ENCODE measurements around the gene ZMIZ1.

Gene ZMIZ1

DNA sequence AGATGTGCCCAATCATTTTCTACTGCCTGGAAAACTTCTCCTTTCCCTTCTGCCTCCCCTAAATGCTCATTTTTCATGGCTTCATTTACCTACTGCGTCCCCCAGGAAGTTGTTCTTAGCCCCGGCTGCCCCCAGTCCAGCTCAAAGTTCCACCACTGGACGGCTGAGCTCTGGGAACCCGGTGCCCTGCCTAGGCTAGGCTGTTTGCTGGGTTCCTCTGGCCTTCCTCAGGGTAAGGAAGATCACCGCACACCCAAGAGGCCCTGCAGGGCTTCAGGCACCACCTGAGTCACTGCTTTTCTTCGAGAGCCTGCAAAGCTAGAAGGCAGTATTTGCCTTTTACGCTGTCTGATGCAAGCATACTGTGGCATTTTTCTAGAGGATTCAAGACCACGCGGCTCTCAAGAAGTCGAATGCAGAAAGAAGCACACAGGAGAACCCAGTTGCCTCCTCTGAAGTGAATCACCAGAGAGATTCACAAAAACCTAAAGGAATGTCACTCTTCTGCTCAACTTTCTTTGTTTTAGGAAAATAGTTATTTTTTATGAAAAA, 46.7 kb upstream of the ZMIZ1 start:
- no peak overlapping the region for H3K4me3 ChIP-seq (ENCODE audit: low read depth, low read length)
- no peaks in the 10 kb centered on the region for H3K36me3 ChIP-seq (replicated peaks)
- TF ChIP-seq, protein P1, sequence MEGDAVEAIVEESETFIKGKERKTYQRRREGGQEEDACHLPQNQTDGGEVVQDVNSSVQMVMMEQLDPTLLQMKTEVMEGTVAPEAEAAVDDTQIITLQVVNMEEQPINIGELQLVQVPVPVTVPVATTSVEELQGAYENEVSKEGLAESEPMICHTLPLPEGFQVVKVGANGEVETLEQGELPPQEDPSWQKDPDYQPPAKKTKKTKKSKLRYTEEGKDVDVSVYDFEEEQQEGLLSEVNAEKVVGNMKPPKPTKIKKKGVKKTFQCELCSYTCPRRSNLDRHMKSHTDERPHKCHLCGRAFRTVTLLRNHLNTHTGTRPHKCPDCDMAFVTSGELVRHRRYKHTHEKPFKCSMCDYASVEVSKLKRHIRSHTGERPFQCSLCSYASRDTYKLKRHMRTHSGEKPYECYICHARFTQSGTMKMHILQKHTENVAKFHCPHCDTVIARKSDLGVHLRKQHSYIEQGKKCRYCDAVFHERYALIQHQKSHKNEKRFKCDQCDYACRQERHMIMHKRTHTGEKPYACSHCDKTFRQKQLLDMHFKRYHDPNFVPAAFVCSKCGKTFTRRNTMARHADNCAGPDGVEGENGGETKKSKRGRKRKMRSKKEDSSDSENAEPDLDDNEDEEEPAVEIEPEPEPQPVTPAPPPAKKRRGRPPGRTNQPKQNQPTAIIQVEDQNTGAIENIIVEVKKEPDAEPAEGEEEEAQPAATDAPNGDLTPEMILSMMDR (IDR thresholded peaks at IDR 0.05; ENCODE audit: low read depth, low read length, missing control alignments): no peak
- no peaks in the 10 kb centered on the region for H3K27me3 ChIP-seq (replicated peaks)
- no peak for DNase-seq
- H3K27ac ChIP-seq: no peak overlapping the region
- in situ Hi-C loops (cut with HindIII; ENCODE audit: low pct_ligation_motif_present, low sequenced_read_pairs): no loop called here

DNA sequence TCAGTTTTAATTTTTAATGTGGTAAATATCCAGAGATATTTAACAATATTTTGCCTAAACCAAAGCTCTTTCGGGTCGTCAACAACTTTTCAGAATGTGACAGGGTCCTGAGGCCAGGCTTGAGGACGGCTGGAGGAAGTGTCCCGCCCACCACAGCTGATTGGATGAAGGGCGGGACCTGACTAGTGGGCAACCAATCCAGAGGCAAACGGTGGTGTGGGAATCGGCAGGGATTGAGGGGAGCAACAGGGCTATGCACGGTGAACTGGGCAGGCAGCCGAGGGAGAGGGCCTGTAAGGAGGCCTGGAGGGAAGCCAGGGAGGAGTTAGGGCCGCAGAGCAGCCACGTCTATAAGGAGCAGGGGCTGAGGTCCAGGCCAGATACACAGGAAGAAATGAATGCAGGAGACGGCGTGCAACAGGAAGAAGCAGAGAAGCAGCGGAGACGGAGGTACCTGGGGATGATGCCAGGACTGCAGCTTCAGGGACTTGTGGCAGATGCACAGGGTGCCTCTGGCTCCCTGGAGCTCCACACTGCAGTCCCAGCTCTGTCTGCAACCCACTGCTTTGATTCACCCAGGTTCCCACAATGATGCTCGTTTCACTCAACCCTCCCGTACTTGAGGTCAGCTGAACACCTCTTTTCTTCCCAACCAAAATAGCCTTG, 46.1 kb upstream of the ZMIZ1 start:
- H3K4me3 ChIP-seq (ENCODE audit: low read depth, low read length): no peak overlapping the region
- no peak for DNase-seq
- no peaks in the 10 kb centered on the region for H3K36me3 ChIP-seq (replicated peaks)
- no peaks in the 10 kb centered on the region for H3K27me3 ChIP-seq (replicated peaks)
- TF ChIP-seq, protein P1 (IDR thresholded peaks at IDR 0.05; ENCODE audit: low read depth, low read length, missing control alignments): no peak
- no peak overlapping the region for H3K27ac ChIP-seq
- in situ Hi-C loops (cut with HindIII; ENCODE audit: low pct_ligation_motif_present, low sequenced_read_pairs): no loop called here

DNA sequence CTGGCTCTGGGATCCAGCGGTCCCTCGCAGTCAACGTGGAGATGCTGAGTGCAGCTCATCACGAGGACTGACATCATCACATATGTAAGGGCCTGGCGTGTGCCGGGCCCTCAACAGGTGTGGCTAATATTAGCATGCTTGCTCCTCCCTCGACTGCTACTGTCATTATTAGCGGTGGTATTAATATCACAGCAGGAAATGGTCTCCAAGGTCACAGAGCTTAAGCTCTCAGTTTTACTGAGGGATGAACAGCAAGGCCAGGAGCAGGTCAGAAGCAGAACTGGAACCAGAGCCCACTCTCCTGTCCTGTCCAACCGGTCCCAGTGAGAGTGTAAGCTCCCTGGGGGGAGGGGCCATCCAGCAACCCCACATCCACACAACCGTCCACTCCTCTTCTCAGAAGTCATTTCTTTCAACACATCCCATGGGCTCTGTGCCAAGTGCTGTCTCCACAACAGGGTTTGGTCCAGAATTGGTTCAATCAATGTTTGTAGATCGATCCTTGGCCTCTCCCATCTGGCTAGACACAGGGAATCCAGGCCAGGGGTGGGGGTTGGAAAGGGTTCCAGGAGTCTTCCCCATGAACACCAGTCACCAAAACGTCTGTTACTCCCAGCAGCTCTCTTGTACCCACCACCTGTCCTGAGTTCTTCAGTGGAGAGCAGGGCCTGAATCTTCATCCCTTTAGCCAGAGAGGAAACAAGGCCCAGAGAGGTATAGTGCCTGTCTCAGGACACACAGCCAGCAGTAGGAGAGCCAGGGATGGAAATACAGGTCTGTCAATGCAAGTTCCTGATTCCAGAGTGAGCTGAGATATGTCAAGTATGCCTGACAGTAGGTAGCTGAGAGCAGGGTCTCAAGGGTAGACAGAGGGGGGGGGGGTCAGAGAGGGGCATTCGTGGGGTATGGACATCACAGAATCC, 45.3 kb upstream of the ZMIZ1 start:
- no peak for DNase-seq
- in situ Hi-C loops (cut with HindIII; ENCODE audit: low pct_ligation_motif_present, low sequenced_read_pairs): no loop called here
- TF ChIP-seq, protein P1 (IDR thresholded peaks at IDR 0.05; ENCODE audit: low read depth, low read length, missing control alignments): no peak

DNA sequence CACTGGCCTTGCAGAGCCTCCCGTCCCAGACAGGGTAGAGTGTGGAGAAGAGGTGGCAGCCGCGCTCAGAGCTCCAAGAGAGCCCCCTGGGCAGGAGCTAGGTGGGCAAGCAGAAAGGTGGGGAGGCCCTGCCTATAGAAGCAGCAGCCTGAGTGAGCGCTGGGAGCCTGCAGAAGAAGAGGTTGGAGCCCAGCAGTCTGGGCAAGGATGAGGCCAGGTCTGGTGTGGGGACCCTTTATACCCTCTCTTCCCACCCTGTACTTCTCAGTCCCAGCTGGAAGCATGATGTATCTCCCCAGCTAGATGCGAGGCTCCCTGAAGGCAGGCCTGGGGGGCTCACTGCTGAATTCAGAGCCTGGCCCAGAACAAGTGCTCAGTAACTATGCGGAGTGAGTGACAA, 44.5 kb upstream of the ZMIZ1 start:
- H3K27ac ChIP-seq: no peak overlapping the region
- no peaks in the 10 kb centered on the region for H3K27me3 ChIP-seq (replicated peaks)
- no peaks in the 10 kb centered on the region for H3K36me3 ChIP-seq (replicated peaks)
- no peak overlapping the region for H3K4me3 ChIP-seq (ENCODE audit: low read depth, low read length)
- no peak for DNase-seq
- TF ChIP-seq, protein P1 (IDR thresholded peaks at IDR 0.05; ENCODE audit: low read depth, low read length, missing control alignments): no peak
- in situ Hi-C loops (cut with HindIII; ENCODE audit: low pct_ligation_motif_present, low sequenced_read_pairs): no loop called here

More for the DNA sequence above, 45.3 kb upstream of the ZMIZ1 start:
- Histone ChIP-seq H3K4me3 (ENCODE audit: low read depth, low read length) (no peak overlapping the region), H3K36me3 (replicated peaks) (no peaks in the 10 kb centered on the region), H3K27me3 (replicated peaks) (no peaks in the 10 kb centered on the region), H3K27ac (no peak overlapping the region)

DNA sequence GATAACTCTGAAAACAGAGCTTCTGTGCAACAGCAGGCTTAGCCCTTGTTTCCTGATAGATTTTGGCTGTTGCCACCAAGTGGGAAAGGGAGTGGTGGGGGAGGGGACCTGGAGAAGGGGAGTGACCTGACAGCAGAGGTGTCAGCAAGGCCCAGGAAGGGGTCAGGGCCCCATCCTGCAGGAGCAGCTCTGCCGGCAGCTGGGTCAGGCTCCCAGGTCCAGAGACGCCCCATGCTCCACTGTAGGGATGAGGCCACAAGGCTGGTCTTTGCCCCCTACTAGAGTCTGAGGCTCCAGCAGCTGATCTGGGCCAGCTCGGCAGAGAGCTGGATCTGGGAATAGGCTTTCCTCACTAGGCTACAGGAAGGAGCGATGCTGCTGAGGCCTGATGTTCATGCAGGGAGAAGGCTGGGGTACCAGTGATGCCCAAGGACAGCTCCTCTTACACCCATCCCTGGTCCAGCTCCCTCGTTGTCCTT, 44.0 kb upstream of the ZMIZ1 start:
- TF ChIP-seq, protein P1 (IDR thresholded peaks at IDR 0.05; ENCODE audit: low read depth, low read length, missing control alignments): no peak
- no peak overlapping the region for H3K27ac ChIP-seq

More for the DNA sequence above, 44.0 kb upstream of the ZMIZ1 start:
- no peaks in the 10 kb centered on the region for H3K27me3 ChIP-seq (replicated peaks)
- no peak overlapping the region for H3K4me3 ChIP-seq (ENCODE audit: low read depth, low read length)
- no peaks in the 10 kb centered on the region for H3K36me3 ChIP-seq (replicated peaks)
- in situ Hi-C loops (cut with HindIII; ENCODE audit: low pct_ligation_motif_present, low sequenced_read_pairs): no loop called here
- DNase-seq: no peak

Measured in brain microvascular endothelial cell (primary cell).